Progenitor cell of endocrine pancreas (in vitro differentiated cells): ENCODE data around the gene C12orf50. TPM values are rescaled to one million over a fixed set of nuclear protein-coding genes. Genes with fewer than 3 reads are reported as not detected.

Experiments used
- DNase-seq: peaks from one replicate; pipeline ENCODE4 v3.0.0; 2021; ENCODE audit warnings: low spot score; ENCODE audit not compliant: unreplicated experiment
- H3K27ac Mint-ChIP-seq: 2 replicates; pipeline ENCODE4 v1.8.0; 2021; ENCODE audit warnings: mild to moderate bottlenecking, moderate library complexity, mixed read lengths
- H3K27me3 Mint-ChIP-seq: 2 replicates; pipeline ENCODE4 v1.8.0; 2021; ENCODE audit warnings: mixed read lengths
- H3K36me3 Mint-ChIP-seq: 2 replicates; pipeline ENCODE4 v1.8.0; 2022; ENCODE audit warnings: mixed read lengths; ENCODE audit not compliant: insufficient read depth
- H3K4me1 Mint-ChIP-seq: 2 replicates; pipeline ENCODE4 v1.8.0; 2021; ENCODE audit warnings: low read depth, mixed read lengths
- H3K4me3 Mint-ChIP-seq: 2 replicates; pipeline ENCODE4 v1.8.0; 2021; ENCODE audit warnings: low read depth, mild to moderate bottlenecking, moderate library complexity, mixed read lengths
- H3K9me3 Mint-ChIP-seq: 2 replicates; pipeline ENCODE4 v1.8.0; 2021; ENCODE audit warnings: low read depth, mixed read lengths
- CTCF ChIP-seq: fragments of 200-600 bp; sonication (generic); IDR thresholded peaks from one replicate; pipeline ENCODE4 v1.5.0; 2021; ENCODE audit warnings: antibody characterized with exemption, mild to moderate bottlenecking; ENCODE audit not compliant: unreplicated experiment
- total RNA-seq: library from RNA; stranded (reverse); gene quantifications from 2 replicates; pipeline ENCODE4 v1.2.1, GENCODE V29; 2021

The C12orf50 gene
- total RNA-seq, 1 donor from 2014 or later: 0.10 TPM

GRCh38 chr12:87991483-87991882 is 37.7 kb downstream of the C12orf50 start:
- Mint-ChIP-seq H3K4me1 (peaks cover 1% of the 10 kb centered on the region), H3K27ac (no peak overlapping the region), H3K4me3 (no peak overlapping the region), H3K36me3 (no peaks in the 10 kb centered on the region), H3K9me3 (no peaks in the 10 kb centered on the region), H3K27me3 (no peaks in the 10 kb centered on the region)
- DNase-seq: no peak
- TF ChIP-seq CTCF: no peak

- Mint-ChIP-seq H3K36me3 (no peaks in the 10 kb centered on the region), H3K4me3 (no peak overlapping the region), H3K27me3 (no peaks in the 10 kb centered on the region), H3K27ac (no peak overlapping the region), H3K4me1 (no peaks in the 10 kb centered on the region), H3K9me3 (no peaks in the 10 kb centered on the region)
- DNase-seq: no peak
- no peak for TF ChIP-seq CTCF
Measured at GRCh38 chr12:87988534-87988933, 40.7 kb downstream of the C12orf50 start.

GRCh38 chr12:87985069-87985675 is 44.0 kb downstream of the C12orf50 start:
- Mint-ChIP-seq H3K27me3 (peaks cover 3% of the 10 kb centered on the region), H3K27ac (no peak overlapping the region), H3K4me3 (no peak overlapping the region), H3K4me1 (no peaks in the 10 kb centered on the region), H3K36me3 (no peaks in the 10 kb centered on the region), H3K9me3 (no peaks in the 10 kb centered on the region)
- no peak for DNase-seq
- no peak for TF ChIP-seq CTCF

- no peak for TF ChIP-seq CTCF
- peaks cover 3% of the 10 kb centered on the region for H3K27me3 Mint-ChIP-seq
- H3K4me3 Mint-ChIP-seq: no peak overlapping the region
- H3K36me3 Mint-ChIP-seq: no peaks in the 10 kb centered on the region
- no peaks in the 10 kb centered on the region for H3K4me1 Mint-ChIP-seq
- no peaks in the 10 kb centered on the region for H3K9me3 Mint-ChIP-seq
- no peak for DNase-seq
- no peak overlapping the region for H3K27ac Mint-ChIP-seq
Measured at GRCh38 chr12:87982208-87982607, 47.0 kb downstream of the C12orf50 start.

- H3K9me3 Mint-ChIP-seq: no peaks in the 10 kb centered on the region
- H3K36me3 Mint-ChIP-seq: no peaks in the 10 kb centered on the region
- TF ChIP-seq CTCF: no peak
- DNase-seq: no peak
- no peak overlapping the region for H3K4me3 Mint-ChIP-seq
- H3K27ac Mint-ChIP-seq: no peak overlapping the region
- H3K4me1 Mint-ChIP-seq: no peaks in the 10 kb centered on the region
- H3K27me3 Mint-ChIP-seq: peaks cover 3% of the 10 kb centered on the region
Measured at GRCh38 chr12:87981495-87981894, 47.7 kb downstream of the C12orf50 start.
